ENCODE data around the gene HAVCR1.

DNA sequence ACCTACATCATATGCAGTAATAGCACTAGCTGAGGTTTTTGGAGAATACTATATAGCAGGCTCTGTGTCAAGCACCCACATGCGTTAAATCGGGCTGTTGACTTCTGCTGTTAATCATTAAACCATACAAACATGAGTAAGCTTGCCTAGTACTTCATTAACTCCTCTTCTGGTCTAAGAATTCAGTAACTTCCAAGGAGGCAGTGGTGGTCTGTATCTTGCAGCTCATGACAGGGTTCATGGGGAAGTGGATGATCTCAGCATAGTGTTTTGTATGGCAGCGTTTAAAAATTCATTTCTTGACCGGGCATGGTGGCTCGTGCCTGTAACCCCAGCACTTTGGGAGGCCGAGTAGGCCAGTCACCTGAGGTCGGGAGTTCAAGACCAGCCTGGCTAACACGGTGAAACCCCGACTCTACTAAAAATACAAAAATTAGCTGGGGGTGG is at the start of gene HAVCR1:
- TF ChIP-seq CTCF (IDR thresholded peaks at IDR 0.05 in 2 of 3, conservative IDR thresholded peaks at IDR 0.05 in 1 of 3; ENCODE audit: borderline replicate concordance in 1 of 3, insufficient read depth in 1 of 3, low read depth in 2 of 3, low read length in 2 of 3) (no peak), EZH2 (IDR thresholded peaks at IDR 0.05) (no peak), CBX3 (IDR thresholded peaks at IDR 0.05; ENCODE audit: low read depth) (no peak), JUND (IDR thresholded peaks at IDR 0.05) (no peak), POLR2A (IDR thresholded peaks at IDR 0.05; ENCODE audit: borderline replicate concordance, extremely low read depth, insufficient read depth, insufficient read length) (no peak), RAD21 (IDR thresholded peaks at IDR 0.05; ENCODE audit: low read depth) (no peak), CEBPB (IDR thresholded peaks at IDR 0.05; ENCODE audit: low read depth) (no peak), SIN3A (IDR thresholded peaks at IDR 0.05; ENCODE audit: low read depth) (no peak), YY1 (IDR thresholded peaks at IDR 0.05; ENCODE audit: extremely low read depth, insufficient replicate concordance, low read depth, low read length) (no peak), POLR2AphosphoS5 (IDR thresholded peaks at IDR 0.05; ENCODE audit: low read depth, low read length) (no peak), ELF1 (IDR thresholded peaks at IDR 0.05; ENCODE audit: borderline replicate concordance, low read depth) (no peak), SP1 (IDR thresholded peaks at IDR 0.05; ENCODE audit: low read depth) (no peak)
- TF ChIP-seq, protein P1, sequence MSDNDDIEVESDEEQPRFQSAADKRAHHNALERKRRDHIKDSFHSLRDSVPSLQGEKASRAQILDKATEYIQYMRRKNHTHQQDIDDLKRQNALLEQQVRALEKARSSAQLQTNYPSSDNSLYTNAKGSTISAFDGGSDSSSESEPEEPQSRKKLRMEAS (IDR thresholded peaks at IDR 0.05) = no peak
